HEK293 (cell line): ENCODE data around the gene SRP19.

ENCODE experiments used
- CTCF ChIA-PET: fragments of 350-600 bp; formaldehyde crosslinking; extraction: SDS; loops from one replicate; lab custom pipeline; 2021; ENCODE audit warnings: antibody characterized with exemption; lab: Yijun Ruan, JAX
- POLR2A ChIA-PET: fragments of 300-600 bp; formaldehyde crosslinking; extraction: SDS; loops from one replicate; lab custom pipeline; 2020; ENCODE audit warnings: antibody characterized with exemption, inconsistent platforms; lab: Yijun Ruan, JAX
- H3K27ac ChIP-seq: fragments of 200-500 bp; sonication (Bioruptor generic); 2 replicates; pipeline ENCODE4 v1.5.1; 2014; ENCODE audit warnings: low read depth, low read length, control low read depth, inconsistent platforms; ENCODE audit errors: extremely low read depth
- H3K36me3 ChIP-seq, 2 experiments: fragments of 200-500 bp in 1 of 2; sonication (Bioruptor generic) in 1 of 2; 1 replicate in 1 of 2; 2 replicates in 1 of 2; pipeline ENCODE4 v1.5.1; 2014 to 2017; ENCODE audit warnings: inconsistent platforms in 2 of 2, low read length in 2 of 2; ENCODE audit not compliant: control insufficient read depth in 2 of 2, insufficient read depth in 1 of 2
- H3K4me1 ChIP-seq: fragments of 200-500 bp; sonication (Bioruptor generic); 2 replicates; pipeline ENCODE4 v1.5.1; 2014; ENCODE audit warnings: mild to moderate bottlenecking, low read length, inconsistent platforms; ENCODE audit not compliant: control insufficient read depth, insufficient read depth
- H3K4me3 ChIP-seq: 2 replicates; pipeline ENCODE4 v1.5.1; 2011; ENCODE audit warnings: low read depth, mild to moderate bottlenecking, control low read depth, low read length, moderate library complexity
- H3K9me3 ChIP-seq: fragments of 200-500 bp; sonication (Bioruptor generic); 2 replicates; pipeline ENCODE4 v1.5.1; 2014; ENCODE audit warnings: low read depth, low read length, inconsistent platforms; ENCODE audit not compliant: control insufficient read depth, insufficient read depth
- KLF16 ChIP-seq: fragments of 450-650 bp; formaldehyde crosslinking; IDR thresholded peaks from 2 replicates; pipeline ENCODE4 v1.5.1; 2017; ENCODE audit warnings: missing biosample characterization, missing genetic modification characterization
- KLF8 ChIP-seq: fragments of 450-650 bp; formaldehyde crosslinking; IDR thresholded peaks from 2 replicates; pipeline ENCODE4 v1.5.1; 2016; ENCODE audit warnings: missing biosample characterization, missing genetic modification characterization
- OVOL3 ChIP-seq: fragments of 450-650 bp; formaldehyde crosslinking; IDR thresholded peaks from 2 replicates; pipeline ENCODE4 v1.5.1; 2016; ENCODE audit warnings: missing biosample characterization, missing genetic modification characterization
- PRDM2 ChIP-seq: fragments of 450-650 bp; formaldehyde crosslinking; IDR thresholded peaks from 2 replicates; pipeline ENCODE4 v1.5.1; 2016; ENCODE audit warnings: missing biosample characterization, missing genetic modification characterization, borderline replicate concordance
- SP2 ChIP-seq: fragments of 450-650 bp; formaldehyde crosslinking; IDR thresholded peaks from 2 replicates; pipeline ENCODE4 v1.5.1; 2016; ENCODE audit warnings: missing biosample characterization, missing genetic modification characterization
- SP3 ChIP-seq: fragments of 450-650 bp; formaldehyde crosslinking; IDR thresholded peaks from 2 replicates; pipeline ENCODE4 v1.5.1; 2016; ENCODE audit warnings: missing biosample characterization, missing genetic modification characterization
- ZBTB17 ChIP-seq: fragments of 450-650 bp; formaldehyde crosslinking; IDR thresholded peaks from 2 replicates; pipeline ENCODE4 v1.5.1; 2016; ENCODE audit warnings: missing biosample characterization, missing genetic modification characterization
- ZBTB20 ChIP-seq: fragments of 450-650 bp; formaldehyde crosslinking; IDR thresholded peaks from 2 replicates; pipeline ENCODE4 v1.5.1; 2016; ENCODE audit warnings: missing biosample characterization, missing genetic modification characterization
- ZBTB21 ChIP-seq: fragments of 450-650 bp; formaldehyde crosslinking; IDR thresholded peaks from 2 replicates; pipeline ENCODE4 v1.5.1; 2017; ENCODE audit warnings: missing biosample characterization, missing genetic modification characterization
- ZFHX2 ChIP-seq: fragments of 450-650 bp; formaldehyde crosslinking; conservative IDR thresholded peaks from 2 replicates; pipeline ENCODE4 v1.5.1; 2016; ENCODE audit warnings: missing biosample characterization, missing genetic modification characterization
- ZFP69B ChIP-seq: fragments of 450-650 bp; formaldehyde crosslinking; IDR thresholded peaks from 2 replicates; pipeline ENCODE4 v1.5.1; 2016; ENCODE audit warnings: missing biosample characterization, missing genetic modification characterization
- ZNF10 ChIP-seq: fragments of 450-650 bp; formaldehyde crosslinking; IDR thresholded peaks from 2 replicates; pipeline ENCODE4 v1.5.1; 2017; ENCODE audit warnings: missing biosample characterization, missing genetic modification characterization
- ZNF184 ChIP-seq: fragments of 450-650 bp; IDR thresholded peaks from 2 replicates; pipeline ENCODE4 v1.5.1; 2018; ENCODE audit warnings: missing biosample characterization, mild to moderate bottlenecking, missing genetic modification characterization
- ZNF202 ChIP-seq: fragments of 450-650 bp; formaldehyde crosslinking; IDR thresholded peaks from 2 replicates; pipeline ENCODE4 v1.5.1; 2016; ENCODE audit warnings: missing biosample characterization, missing genetic modification characterization, borderline replicate concordance
- ZNF239 ChIP-seq: fragments of 450-650 bp; formaldehyde crosslinking; IDR thresholded peaks from 2 replicates; pipeline ENCODE4 v1.5.1; 2016; ENCODE audit warnings: missing biosample characterization, missing genetic modification characterization
- ZNF26 ChIP-seq: fragments of 450-650 bp; formaldehyde crosslinking; IDR thresholded peaks from 2 replicates; pipeline ENCODE4 v1.5.1; 2016; ENCODE audit warnings: missing biosample characterization, missing genetic modification characterization
- ZNF311 ChIP-seq: fragments of 450-650 bp; formaldehyde crosslinking; IDR thresholded peaks from 2 replicates; pipeline ENCODE4 v1.5.1; 2017; ENCODE audit warnings: missing biosample characterization, missing genetic modification characterization, borderline replicate concordance
- ZNF416 ChIP-seq: fragments of 450-650 bp; formaldehyde crosslinking; IDR thresholded peaks from 2 replicates; pipeline ENCODE4 v1.5.1; 2016; ENCODE audit warnings: missing biosample characterization, missing genetic modification characterization
- ZNF501 ChIP-seq: fragments of 450-650 bp; formaldehyde crosslinking; IDR thresholded peaks from 2 replicates; pipeline ENCODE4 v1.5.1; 2016; ENCODE audit warnings: missing biosample characterization, missing genetic modification characterization
- ZNF510 ChIP-seq: fragments of 450-650 bp; formaldehyde crosslinking; IDR thresholded peaks from 2 replicates; pipeline ENCODE4 v1.5.1; 2018; ENCODE audit warnings: mild to moderate bottlenecking, missing genetic modification characterization, missing biosample characterization; ENCODE audit not compliant: insufficient replicate concordance
- ZNF555 ChIP-seq: fragments of 450-650 bp; formaldehyde crosslinking; conservative IDR thresholded peaks from 2 replicates; pipeline ENCODE4 v1.5.1; 2017; ENCODE audit warnings: missing biosample characterization, mild to moderate bottlenecking, missing genetic modification characterization, inconsistent platforms
- ZNF654 ChIP-seq: fragments of 450-650 bp; formaldehyde crosslinking; IDR thresholded peaks from 2 replicates; pipeline ENCODE4 v1.5.1; 2016; ENCODE audit warnings: low read depth, missing biosample characterization, missing genetic modification characterization
- ZNF670 ChIP-seq: fragments of 450-650 bp; formaldehyde crosslinking; IDR thresholded peaks from 2 replicates; pipeline ENCODE4 v1.5.1; 2016; ENCODE audit warnings: missing biosample characterization, missing genetic modification characterization, low read depth
- ZNF747 ChIP-seq: fragments of 450-650 bp; formaldehyde crosslinking; IDR thresholded peaks from 2 replicates; pipeline ENCODE4 v1.5.1; 2016; ENCODE audit warnings: missing biosample characterization, missing genetic modification characterization
- ZNF776 ChIP-seq: fragments of 450-650 bp; formaldehyde crosslinking; IDR thresholded peaks from 2 replicates; pipeline ENCODE4 v1.5.0; 2017; ENCODE audit warnings: missing biosample characterization, missing genetic modification characterization, borderline replicate concordance
- TF ChIP-seq, protein P1 (sequence below): fragments of 450-650 bp; IDR thresholded peaks from 2 replicates; pipeline ENCODE4 v1.5.1; 2018; ENCODE audit warnings: missing biosample characterization, mild to moderate bottlenecking, missing genetic modification characterization
- TF ChIP-seq, protein P2 (sequence below): fragments of 450-650 bp; formaldehyde crosslinking; IDR thresholded peaks from 2 replicates; pipeline ENCODE4 v1.5.1; 2016; ENCODE audit warnings: missing biosample characterization, missing genetic modification characterization

Gene SRP19

DNA sequence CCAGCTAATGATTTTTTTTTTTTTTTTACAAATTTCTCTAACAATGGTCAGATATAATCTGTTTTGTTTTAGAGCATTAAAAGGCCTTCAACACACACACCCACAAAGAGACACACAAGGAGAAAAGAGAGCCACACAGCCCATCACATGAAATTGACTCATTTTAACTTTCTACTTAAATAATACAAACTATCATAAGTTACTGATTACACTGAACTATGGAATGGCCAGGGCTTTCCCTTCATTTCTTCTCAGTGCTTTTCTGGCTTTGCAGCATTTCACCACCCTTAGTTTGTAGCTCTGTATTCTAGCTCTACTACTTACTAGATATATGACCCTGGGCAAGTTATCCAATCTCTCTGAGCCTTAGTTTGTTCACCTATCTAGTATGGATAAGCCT is 47.8 kb downstream of the SRP19 start:
- no peak for TF ChIP-seq SP2 (tag by site-specific recombination)
- no peak for TF ChIP-seq ZNF654 (tag by site-specific recombination)
- no peak for TF ChIP-seq ZFHX2
- no peak for TF ChIP-seq SP3 (tag by site-specific recombination)
- TF ChIP-seq ZNF184 (tag by site-specific recombination), result no peak
- no peak for TF ChIP-seq ZNF501 (tag by site-specific recombination)
- no peak for TF ChIP-seq ZNF311 (tag by site-specific recombination)
- TF ChIP-seq, protein P1, sequence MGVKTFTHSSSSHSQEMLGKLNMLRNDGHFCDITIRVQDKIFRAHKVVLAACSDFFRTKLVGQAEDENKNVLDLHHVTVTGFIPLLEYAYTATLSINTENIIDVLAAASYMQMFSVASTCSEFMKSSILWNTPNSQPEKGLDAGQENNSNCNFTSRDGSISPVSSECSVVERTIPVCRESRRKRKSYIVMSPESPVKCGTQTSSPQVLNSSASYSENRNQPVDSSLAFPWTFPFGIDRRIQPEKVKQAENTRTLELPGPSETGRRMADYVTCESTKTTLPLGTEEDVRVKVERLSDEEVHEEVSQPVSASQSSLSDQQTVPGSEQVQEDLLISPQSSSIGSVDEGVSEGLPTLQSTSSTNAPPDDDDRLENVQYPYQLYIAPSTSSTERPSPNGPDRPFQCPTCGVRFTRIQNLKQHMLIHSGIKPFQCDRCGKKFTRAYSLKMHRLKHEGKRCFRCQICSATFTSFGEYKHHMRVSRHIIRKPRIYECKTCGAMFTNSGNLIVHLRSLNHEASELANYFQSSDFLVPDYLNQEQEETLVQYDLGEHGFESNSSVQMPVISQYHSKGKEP, result no peak
- no peak for TF ChIP-seq ZNF202 (tag by site-specific recombination)
- TF ChIP-seq ZNF670 (tag by site-specific recombination), result no peak
- TF ChIP-seq ZBTB17 (tag by site-specific recombination), result no peak
- TF ChIP-seq ZNF747 (tag by site-specific recombination), result no peak
- no peak for TF ChIP-seq ZNF555 (tag by site-specific recombination)
- TF ChIP-seq ZFP69B (tag by site-specific recombination), result no peak
- TF ChIP-seq, protein P2, sequence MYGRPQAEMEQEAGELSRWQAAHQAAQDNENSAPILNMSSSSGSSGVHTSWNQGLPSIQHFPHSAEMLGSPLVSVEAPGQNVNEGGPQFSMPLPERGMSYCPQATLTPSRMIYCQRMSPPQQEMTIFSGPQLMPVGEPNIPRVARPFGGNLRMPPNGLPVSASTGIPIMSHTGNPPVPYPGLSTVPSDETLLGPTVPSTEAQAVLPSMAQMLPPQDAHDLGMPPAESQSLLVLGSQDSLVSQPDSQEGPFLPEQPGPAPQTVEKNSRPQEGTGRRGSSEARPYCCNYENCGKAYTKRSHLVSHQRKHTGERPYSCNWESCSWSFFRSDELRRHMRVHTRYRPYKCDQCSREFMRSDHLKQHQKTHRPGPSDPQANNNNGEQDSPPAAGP (tag by site-specific recombination), result no peak
- TF ChIP-seq ZBTB20, result no peak
- TF ChIP-seq ZNF510 (tag by site-specific recombination), result no peak
- TF ChIP-seq ZBTB21 (tag by site-specific recombination), result no peak
- ChIA-PET POLR2A (interaction anchor here (0.7 kb wide), 1 partner anchor 175 kb away, joined by 3 read pairs; no protein-coding TSS in a partner anchor), CTCF (no interaction called here)
- no peak overlapping the region for H3K4me3 ChIP-seq
- no peaks in the 10 kb centered on the region for H3K9me3 ChIP-seq
- H3K27ac ChIP-seq, result no peak overlapping the region
- no peaks in the 10 kb centered on the region for H3K4me1 ChIP-seq
- H3K36me3 ChIP-seq, result peaks cover 34 to 50% of the 10 kb centered on the region in 2 experiments

GRCh38 chr5:112910529-112910928 is 49.4 kb downstream of the SRP19 start:
- no peak overlapping the region for H3K27ac ChIP-seq
- POLR2A ChIA-PET, result no interaction called here
- no peaks in the 10 kb centered on the region for H3K9me3 ChIP-seq
- TF ChIP-seq ZNF239 (tag by site-specific recombination) (no peak), PRDM2 (tag by site-specific recombination) (no peak), ZNF26 (tag by site-specific recombination) (no peak), KLF8 (tag by site-specific recombination) (no peak), ZNF416 (tag by site-specific recombination) (no peak), KLF16 (no peak), OVOL3 (no peak), ZNF10 (tag by site-specific recombination) (no peak), ZNF776 (tag by site-specific recombination) (no peak)
- no peak overlapping the region for H3K4me3 ChIP-seq
- CTCF ChIA-PET, result no interaction called here
- peaks cover 31 to 60% of the 10 kb centered on the region in 2 experiments for H3K36me3 ChIP-seq
- H3K4me1 ChIP-seq, result 0 out of 2 replicates have a peak, but pooled peaks cover 3% of the 10 kb centered on the region
